H9 (cell line): ENCODE data around the gene ADH5. TPM values are rescaled to one million over a fixed set of nuclear protein-coding genes. Genes with fewer than 3 reads are reported as not detected.
"Not testable (repeated sequence)": the region's sequence is repeated elsewhere in the genome, so short reads cannot be mapped to it uniquely, and the experiment has no call there.

Experiments
- DNase-seq: peaks from one replicate; pipeline ENCODE4 v3.0.0-alpha.2; 2017
- H2AFZ ChIP-seq: one replicate; pipeline ENCODE4 v1.6.1; 2013; ENCODE audit warnings: mild to moderate bottlenecking, low read length, control low read depth, moderate library complexity
- H2AK5ac ChIP-seq: 2 replicates; pipeline ENCODE4 v1.6.1; 2013; ENCODE audit warnings: low read length, control low read depth, mixed read lengths; ENCODE audit not compliant: insufficient read length
- H2BK120ac ChIP-seq: one replicate; pipeline ENCODE4 v1.6.1; 2013; ENCODE audit warnings: low read depth, mild to moderate bottlenecking, low read length, control low read depth, inconsistent platforms; ENCODE audit not compliant: poor library complexity, severe bottlenecking
- H2BK12ac ChIP-seq: 2 replicates; pipeline ENCODE4 v1.6.1; 2013; ENCODE audit warnings: low read length, control low read depth, mixed read lengths, low read depth; ENCODE audit not compliant: insufficient read length
- H2BK15ac ChIP-seq: 2 replicates; pipeline ENCODE4 v1.6.1; 2013; ENCODE audit warnings: low read depth, low read length, control low read depth
- H2BK20ac ChIP-seq: one replicate; pipeline ENCODE4 v1.6.1; 2013; ENCODE audit warnings: low read depth, mild to moderate bottlenecking, low read length, control low read depth, inconsistent platforms; ENCODE audit not compliant: poor library complexity, severe bottlenecking
- H2BK5ac ChIP-seq: 2 replicates; pipeline ENCODE4 v1.6.1; 2013; ENCODE audit warnings: low read length, control low read depth, mixed read lengths; ENCODE audit not compliant: insufficient read length
- H3K14ac ChIP-seq: 2 replicates; pipeline ENCODE4 v1.6.1; 2013; ENCODE audit warnings: low read length, control low read depth; ENCODE audit not compliant: insufficient read depth
- H3K18ac ChIP-seq: 2 replicates; pipeline ENCODE4 v1.6.1; 2013; ENCODE audit warnings: low read depth, mild to moderate bottlenecking, mixed read lengths, low read length, control low read depth; ENCODE audit not compliant: insufficient read length
- H3K23ac ChIP-seq: 2 replicates; pipeline ENCODE4 v1.6.1; 2013; ENCODE audit warnings: low read length, control low read depth, mixed read lengths, low read depth; ENCODE audit not compliant: insufficient read length
- H3K23me2 ChIP-seq: 2 replicates; pipeline ENCODE4 v1.6.1; 2013; ENCODE audit warnings: low read depth, mild to moderate bottlenecking, mixed read lengths, low read length, control low read depth; ENCODE audit not compliant: insufficient read length, poor library complexity, severe bottlenecking
- H3K27ac ChIP-seq: 2 replicates; pipeline ENCODE4 v1.5.1; 2013; ENCODE audit warnings: low read length, control low read depth, mixed read lengths, low read depth; ENCODE audit not compliant: insufficient read length
- H3K27me3 ChIP-seq: 2 replicates; pipeline ENCODE4 v1.6.1; 2013; ENCODE audit warnings: low read length, control low read depth, inconsistent platforms; ENCODE audit not compliant: insufficient read depth
- H3K4ac ChIP-seq: 2 replicates; pipeline ENCODE4 v1.6.1; 2013; ENCODE audit warnings: low read depth, mild to moderate bottlenecking, control low read depth, inconsistent platforms, low read length, moderate library complexity
- H3K4me1 ChIP-seq: 2 replicates; pipeline ENCODE4 v1.6.1; 2013; ENCODE audit warnings: low read length, control low read depth, inconsistent platforms; ENCODE audit not compliant: insufficient read depth
- H3K4me2 ChIP-seq: 2 replicates; pipeline ENCODE4 v1.6.1; 2013; ENCODE audit warnings: low read length, control low read depth, mixed read lengths; ENCODE audit not compliant: insufficient read length, insufficient read depth
- H3K56ac ChIP-seq: 2 replicates; pipeline ENCODE4 v1.6.1; 2013; ENCODE audit warnings: low read depth, mild to moderate bottlenecking, mixed read lengths, low read length, control low read depth; ENCODE audit not compliant: insufficient read length
- H3K79me1 ChIP-seq: 2 replicates; pipeline ENCODE4 v1.6.1; 2013; ENCODE audit warnings: low read depth, mild to moderate bottlenecking, moderate library complexity, low read length, control low read depth, inconsistent platforms; ENCODE audit not compliant: insufficient read depth, poor library complexity, severe bottlenecking
- H3K79me2 ChIP-seq: 2 replicates; pipeline ENCODE4 v1.6.1; 2013; ENCODE audit warnings: low read length, control low read depth, inconsistent platforms; ENCODE audit not compliant: insufficient read depth
- H3K9ac ChIP-seq: 2 replicates; pipeline ENCODE4 v1.6.1; 2013; ENCODE audit warnings: low read length, control low read depth, mixed read lengths; ENCODE audit not compliant: insufficient read length; ENCODE audit errors: extremely low read depth
- H3K9me3 ChIP-seq: one replicate; pipeline ENCODE4 v1.6.1; 2013; ENCODE audit warnings: low read depth, low read length, inconsistent platforms; ENCODE audit not compliant: control insufficient read depth
- H3T11ph ChIP-seq: one replicate; pipeline ENCODE4 v1.6.1; 2013; ENCODE audit warnings: mild to moderate bottlenecking, low read length, control low read depth, inconsistent platforms
- H4K20me1 ChIP-seq: one replicate; pipeline ENCODE4 v1.6.1; 2013; ENCODE audit not compliant: control insufficient read depth, insufficient read length, insufficient read depth
- H4K5ac ChIP-seq: 2 replicates; pipeline ENCODE4 v1.6.1; 2013; ENCODE audit warnings: low read depth, mild to moderate bottlenecking, mixed read lengths, low read length, control low read depth; ENCODE audit not compliant: insufficient read length
- H4K8ac ChIP-seq: replicated peaks from 2 replicates; pipeline ENCODE4 v1.6.1; 2013; ENCODE audit warnings: low read length, control low read depth, mixed read lengths, low read depth; ENCODE audit not compliant: insufficient read length
- H4K91ac ChIP-seq: 2 replicates; pipeline ENCODE4 v1.6.1; 2013; ENCODE audit warnings: low read depth, mild to moderate bottlenecking, moderate library complexity, mixed read lengths, low read length, control low read depth; ENCODE audit not compliant: insufficient read length
- H3K27ac Mint-ChIP-seq, 3 experiments: 2 replicates in 2 of 3; 3 replicates in 1 of 3; pipeline ENCODE4 v1.8.0; 2020 to 2021; ENCODE audit warnings: mixed read lengths in 3 of 3, mild to moderate bottlenecking in 1 of 3, moderate library complexity in 1 of 3
- H3K27me3 Mint-ChIP-seq: 2 replicates; pipeline ENCODE4 v1.8.0; 2021; ENCODE audit warnings: low read depth, mild to moderate bottlenecking, moderate library complexity, mixed read lengths
- H3K36me3 Mint-ChIP-seq, 3 experiments: 2 replicates in 2 of 3; 3 replicates in 1 of 3; pipeline ENCODE4 v1.8.0; 2020 to 2021; ENCODE audit warnings: low read depth in 3 of 3, mixed read lengths in 3 of 3; ENCODE audit not compliant: insufficient read depth in 1 of 3
- H3K4me1 Mint-ChIP-seq, 2 experiments: 2 replicates each; pipeline ENCODE4 v1.8.0; 2020; ENCODE audit warnings: mixed read lengths in 2 of 2
- H3K4me3 Mint-ChIP-seq, 2 experiments: 2 replicates in 1 of 2; 3 replicates in 1 of 2; pipeline ENCODE4 v1.8.0; 2020 to 2021; ENCODE audit warnings: mild to moderate bottlenecking in 2 of 2, mixed read lengths in 2 of 2, moderate library complexity in 1 of 2
- H3K9me3 Mint-ChIP-seq, 2 experiments: 2 replicates in 1 of 2; 3 replicates in 1 of 2; pipeline ENCODE4 v1.8.0; 2020; ENCODE audit warnings: mild to moderate bottlenecking in 2 of 2, mixed read lengths in 2 of 2, moderate library complexity in 1 of 2
- CTCF ChIP-seq: fragments of 200-600 bp; sonication (generic); conservative IDR thresholded peaks from 3 replicates; pipeline ENCODE4 v1.8.0; 2021; ENCODE audit warnings: antibody characterized with exemption, mild to moderate bottlenecking
- WGBS: extraction: QIAGEN DNeasy Blood & Tissue Kit; methylation state at CpG from one replicate; pipeline ENCODE4 v1.1.7; 2013; ENCODE audit warnings: missing lambda C conversion rate, low lambda C conversion rate, mixed read lengths; ENCODE audit not compliant: insufficient read length; ENCODE audit errors: extremely low coverage; 5-methylcytosine and 5-hydroxymethylcytosine counted together
- total RNA-seq: library from RNA; stranded (reverse); gene quantifications from 2 replicates; pipeline ENCODE4 v1.2.1, GENCODE V29; 2021

ADH5 gene
- total RNA-seq, 1 experiment from 2014 or later: 284 TPM

GRCh38 chr4:99117876-99118693 is 29.5 kb upstream of the ADH5 start:
- DNase-seq: no peak
- no CpG with 5 or more reads among the region's 9 CpGs for WGBS
- peak; percentile 49; the same call in 2 of the 3 replicates for TF ChIP-seq CTCF

GRCh38 chr4:99117122-99117841 is 28.7 kb upstream of the ADH5 start:
- H3K4me1 ChIP-seq, H2AFZ ChIP-seq, H2BK15ac ChIP-seq, H2BK120ac ChIP-seq, H2BK5ac ChIP-seq, DNase-seq, H3K27ac ChIP-seq, H3K27me3 ChIP-seq, H3K23me2 ChIP-seq, H3K27ac Mint-ChIP-seq, H4K20me1 ChIP-seq, H4K91ac ChIP-seq, H3T11ph ChIP-seq, H3K27me3 Mint-ChIP-seq, H3K14ac ChIP-seq, H3K4ac ChIP-seq, H3K18ac ChIP-seq, H3K79me1 ChIP-seq, H3K9me3 ChIP-seq, H3K23ac ChIP-seq, H3K4me3 Mint-ChIP-seq, H2BK20ac ChIP-seq, H4K8ac ChIP-seq, H3K9ac ChIP-seq, H3K56ac ChIP-seq, H2AK5ac ChIP-seq, H3K79me2 ChIP-seq, H2BK12ac ChIP-seq, H3K4me2 ChIP-seq, H4K5ac ChIP-seq: not testable (repeated sequence)
- H3K36me3 Mint-ChIP-seq: peaks cover 12 to 31% (median 15%) of the 10 kb centered on the region in 3 experiments
- peaks cover 13 to 17% of the 10 kb centered on the region in 2 experiments for H3K4me1 Mint-ChIP-seq
- no CpG with 5 or more reads among the region's 29 CpGs for WGBS
- peaks cover 14 to 18% of the 10 kb centered on the region in 2 experiments for H3K9me3 Mint-ChIP-seq

More at GRCh38 chr4:99117876-99118693, 29.5 kb upstream of the ADH5 start:
- peaks cover 14 to 18% of the 10 kb centered on the region in 2 experiments for H3K9me3 Mint-ChIP-seq
- H4K8ac ChIP-seq: no peak overlapping the region
- H3K79me2 ChIP-seq: no peaks in the 10 kb centered on the region
- H4K91ac ChIP-seq: no peak overlapping the region
- peaks cover 13 to 17% of the 10 kb centered on the region in 2 experiments for H3K4me1 Mint-ChIP-seq
- no peaks in the 10 kb centered on the region for H3K79me1 ChIP-seq
- no peaks in the 10 kb centered on the region for H4K20me1 ChIP-seq
- peaks cover 12 to 31% (median 15%) of the 10 kb centered on the region in 3 experiments for H3K36me3 Mint-ChIP-seq
- H2BK5ac ChIP-seq: no peak overlapping the region
- H3K4me2 ChIP-seq: no peak overlapping the region
- H2BK120ac ChIP-seq: no peak overlapping the region
- no peak overlapping the region for H2BK12ac ChIP-seq
- H2AK5ac ChIP-seq: no peak overlapping the region
- H3K9ac ChIP-seq: no peak overlapping the region
- no peak overlapping the region for H2BK15ac ChIP-seq
- no peak overlapping the region for H3K56ac ChIP-seq
- no peak overlapping the region for H3K4me3 Mint-ChIP-seq
- H3K27me3 ChIP-seq: no peaks in the 10 kb centered on the region
- no peak overlapping the region for H3T11ph ChIP-seq
- no peak overlapping the region for H3K27ac Mint-ChIP-seq
- H3K23ac ChIP-seq: no peak overlapping the region
- H3K14ac ChIP-seq: no peak overlapping the region
- no peaks in the 10 kb centered on the region for H3K4me1 ChIP-seq
- H3K23me2 ChIP-seq: no peaks in the 10 kb centered on the region
- no peak overlapping the region for H4K5ac ChIP-seq
- no peak overlapping the region for H3K4ac ChIP-seq
- H3K18ac ChIP-seq: no peak overlapping the region
- H2BK20ac ChIP-seq: no peak overlapping the region
- no peaks in the 10 kb centered on the region for H3K9me3 ChIP-seq
- H2AFZ ChIP-seq: no peak overlapping the region
- H3K27ac ChIP-seq: no peak overlapping the region
- H3K27me3 Mint-ChIP-seq: no peaks in the 10 kb centered on the region; the same call in 1 of the 2 replicates
